Activated B cell treated with CpG ODN at 0.5 μM for 24 hours (primary cell): Measurements from ENCODE around the gene RAB9A. TPM values are rescaled to one million over a fixed set of nuclear protein-coding genes. Genes with fewer than 3 reads are reported as not detected.
"Not testable (repeated sequence)": the region's sequence is repeated elsewhere in the genome, so short reads cannot be mapped to it uniquely, and the experiment has no call there.

Experiments
- ATAC-seq: fragments of 200-7000 bp; cut with Tn5 transposase; one replicate; pipeline ENCODE4 v1.10.0; 2021; ENCODE audit warnings: low read depth, mild to moderate bottlenecking, moderate library complexity
- CTCF ChIA-PET: fragments of 350-600 bp; sonication (Branson Sonifier 250); formaldehyde crosslinking; loops from one replicate; lab custom pipeline; 2021; ENCODE audit warnings: antibody characterized with exemption; lab: Charles Lee
- POLR2A ChIA-PET: fragments of 350-600 bp; sonication (Branson Sonifier 250); formaldehyde crosslinking; loops from one replicate; lab custom pipeline; 2021; ENCODE audit warnings: antibody characterized with exemption; lab: Charles Lee
- DNase-seq: peaks from one replicate; pipeline ENCODE4 v3.0.0; 2022
- H3K27ac Mint-ChIP-seq: one replicate; pipeline ENCODE4 v1.8.0; 2020; ENCODE audit warnings: mixed read lengths
- H3K27me3 Mint-ChIP-seq: one replicate; pipeline ENCODE4 v1.8.0; 2021; ENCODE audit warnings: mixed read lengths
- H3K36me3 Mint-ChIP-seq: one replicate; pipeline ENCODE4 v1.8.0; 2021; ENCODE audit warnings: low read depth, mixed read lengths
- H3K4me1 Mint-ChIP-seq: one replicate; pipeline ENCODE4 v1.8.0; 2021; ENCODE audit warnings: mixed read lengths
- H3K4me3 Mint-ChIP-seq: one replicate; pipeline ENCODE4 v1.8.0; 2020; ENCODE audit warnings: mild to moderate bottlenecking, mixed read lengths
- H3K9me3 Mint-ChIP-seq: one replicate; pipeline ENCODE4 v1.8.0; 2020; ENCODE audit warnings: mixed read lengths
- intact Hi-C: fragments of 100-400 bp; cut with micrococcal nuclease; formaldehyde crosslinking; loops from one replicate; pipeline ENCODE4 v1.15.1; 2024
- total RNA-seq: library from RNA; stranded (reverse); gene quantifications from 2 replicates; pipeline ENCODE4 v1.2.3, GENCODE V29; 2022
- TF ChIP-seq, protein P1 (sequence below): fragments of 200-600 bp; IDR thresholded peaks from one replicate; pipeline ENCODE4 v1.8.0; 2022; ENCODE audit warnings: antibody characterized with exemption, mild to moderate bottlenecking

The RAB9A gene
- total RNA-seq, 1 donor from 2014 or later, result 27.7 TPM

DNA sequence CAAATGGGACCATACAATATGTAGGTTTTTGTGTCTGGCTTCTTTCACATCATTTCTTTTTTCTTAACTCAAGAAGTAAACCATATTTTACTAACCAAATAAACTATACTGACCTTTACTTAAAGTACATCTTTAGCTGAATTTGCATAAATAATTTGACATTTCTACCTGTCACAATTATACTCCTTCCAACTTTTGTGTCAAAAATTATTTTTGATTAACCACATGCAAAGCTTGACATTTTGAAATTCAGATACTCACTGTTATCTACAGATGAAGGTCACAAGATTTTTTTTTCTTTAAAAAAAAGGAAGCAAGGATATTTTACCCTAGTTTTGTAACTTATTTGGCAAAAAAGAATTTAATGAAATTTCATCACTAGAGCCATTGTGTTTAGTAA is 12.0 kb upstream of the RAB9A start:
- POLR2A ChIA-PET, result interaction anchor here (0.8 to 2.3 kb wide), 4 partner anchors 12 to 58 kb away, joined by 3 to 16 read pairs (median 4); partner anchors contain the start of genes OFD1, RAB9A and TRAPPC2
- intact Hi-C loops, result no loop called here
- Mint-ChIP-seq H3K27me3 (no peaks in the 10 kb centered on the region), H3K27ac (peak overlapping the region; percentile 24), H3K4me3 (no peak overlapping the region), H3K36me3 (no peaks in the 10 kb centered on the region), H3K9me3 (no peaks in the 10 kb centered on the region), H3K4me1 (peaks cover 14% of the 10 kb centered on the region)
- no peak for DNase-seq
- CTCF ChIA-PET, result no interaction called here
- TF ChIP-seq, protein P1, sequence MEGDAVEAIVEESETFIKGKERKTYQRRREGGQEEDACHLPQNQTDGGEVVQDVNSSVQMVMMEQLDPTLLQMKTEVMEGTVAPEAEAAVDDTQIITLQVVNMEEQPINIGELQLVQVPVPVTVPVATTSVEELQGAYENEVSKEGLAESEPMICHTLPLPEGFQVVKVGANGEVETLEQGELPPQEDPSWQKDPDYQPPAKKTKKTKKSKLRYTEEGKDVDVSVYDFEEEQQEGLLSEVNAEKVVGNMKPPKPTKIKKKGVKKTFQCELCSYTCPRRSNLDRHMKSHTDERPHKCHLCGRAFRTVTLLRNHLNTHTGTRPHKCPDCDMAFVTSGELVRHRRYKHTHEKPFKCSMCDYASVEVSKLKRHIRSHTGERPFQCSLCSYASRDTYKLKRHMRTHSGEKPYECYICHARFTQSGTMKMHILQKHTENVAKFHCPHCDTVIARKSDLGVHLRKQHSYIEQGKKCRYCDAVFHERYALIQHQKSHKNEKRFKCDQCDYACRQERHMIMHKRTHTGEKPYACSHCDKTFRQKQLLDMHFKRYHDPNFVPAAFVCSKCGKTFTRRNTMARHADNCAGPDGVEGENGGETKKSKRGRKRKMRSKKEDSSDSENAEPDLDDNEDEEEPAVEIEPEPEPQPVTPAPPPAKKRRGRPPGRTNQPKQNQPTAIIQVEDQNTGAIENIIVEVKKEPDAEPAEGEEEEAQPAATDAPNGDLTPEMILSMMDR, result no peak
- ATAC-seq, result no peak

DNA sequence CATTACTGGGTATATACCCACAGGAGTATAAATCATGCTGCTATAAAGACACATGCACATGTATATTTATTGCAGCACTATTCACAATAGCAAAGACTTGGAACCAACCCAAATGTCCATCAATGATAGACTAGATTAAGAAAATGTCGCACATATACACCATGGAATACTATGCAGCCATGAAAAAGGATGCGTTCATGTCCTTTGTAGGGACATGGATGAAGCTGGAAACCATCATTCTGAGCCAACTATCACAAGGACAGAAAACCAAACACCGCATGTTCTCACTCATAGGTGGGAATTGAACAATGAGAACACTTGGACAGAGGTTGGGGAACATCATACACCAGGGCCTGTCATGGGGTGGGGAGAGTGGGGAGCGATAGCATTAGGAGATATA is 9.2 kb upstream of the RAB9A start:
- intact Hi-C loops, result not testable (repeated sequence)

DNA sequence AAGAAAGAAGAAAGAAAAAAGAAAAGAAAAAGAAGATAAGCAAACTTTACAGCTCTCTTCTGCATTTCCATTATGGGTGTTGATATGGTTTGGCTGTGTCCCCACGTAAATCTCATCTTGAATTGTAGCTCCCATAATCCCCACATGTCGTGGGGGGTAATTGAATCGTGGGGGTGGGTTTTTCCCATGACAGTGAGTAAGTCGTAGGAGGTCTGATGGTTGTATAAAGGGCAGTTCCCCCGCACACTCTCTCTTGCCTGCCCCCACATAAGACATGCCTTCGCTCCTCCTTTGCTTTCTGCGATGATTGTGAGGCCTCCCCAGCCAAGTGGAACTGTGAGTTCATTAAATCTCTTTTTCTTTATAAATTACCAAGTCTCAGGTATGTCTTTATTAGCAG is 7.3 kb upstream of the RAB9A start:
- CTCF ChIA-PET, result no interaction called here
- DNase-seq (no peak), ATAC-seq (no peak)
- H3K4me1 Mint-ChIP-seq, result peaks cover 21% of the 10 kb centered on the region
- POLR2A ChIA-PET, result no interaction called here
- TF ChIP-seq, protein P1, result no peak
- H3K36me3 Mint-ChIP-seq, result no peaks in the 10 kb centered on the region
- no peak overlapping the region for H3K4me3 Mint-ChIP-seq
- intact Hi-C loops, result no loop called here
- no peak overlapping the region for H3K27ac Mint-ChIP-seq
- H3K27me3 Mint-ChIP-seq, result no peaks in the 10 kb centered on the region
- H3K9me3 Mint-ChIP-seq, result no peaks in the 10 kb centered on the region

More for the DNA sequence above, 9.2 kb upstream of the RAB9A start:
- ATAC-seq, H3K27ac Mint-ChIP-seq, H3K9me3 Mint-ChIP-seq, CTCF ChIA-PET, H3K36me3 Mint-ChIP-seq, H3K4me3 Mint-ChIP-seq, POLR2A ChIA-PET, DNase-seq, H3K27me3 Mint-ChIP-seq: not testable (repeated sequence)
- H3K4me1 Mint-ChIP-seq, result peaks cover 14% of the 10 kb centered on the region

DNA sequence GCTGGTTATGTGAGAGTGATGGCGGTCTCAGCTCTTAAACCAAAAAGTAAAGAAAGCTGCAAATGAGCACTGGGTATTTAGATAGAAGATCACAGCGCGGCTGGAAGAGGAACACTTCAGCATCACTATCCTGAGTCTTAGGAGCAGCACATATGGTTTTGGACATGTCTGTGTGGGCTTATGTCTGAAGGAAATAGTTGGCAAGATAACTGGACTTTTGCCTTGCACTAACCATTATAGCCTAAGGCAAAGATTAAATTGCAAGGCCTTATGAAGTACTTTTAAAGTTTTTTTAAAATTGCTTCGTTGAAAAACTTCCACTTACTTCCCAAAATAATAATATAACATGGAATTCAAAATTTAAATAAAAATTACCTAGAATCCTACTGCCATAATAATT is 4.6 kb upstream of the RAB9A start:
- peaks cover 24% of the 10 kb centered on the region for H3K4me1 Mint-ChIP-seq
- TF ChIP-seq, protein P1, result no peak
- no peaks in the 10 kb centered on the region for H3K9me3 Mint-ChIP-seq
- intact Hi-C loops, result no loop called here
- POLR2A ChIA-PET, result interaction anchor here (1.4 kb wide), 1 partner anchor 50 kb away, joined by 7 read pairs; the partner anchor contains the start of genes OFD1 and TRAPPC2
- H3K4me3 Mint-ChIP-seq, result no peak overlapping the region
- ATAC-seq, result no peak
- no peak for DNase-seq
- H3K36me3 Mint-ChIP-seq, result no peaks in the 10 kb centered on the region
- CTCF ChIA-PET, result interaction anchor here (1.0 kb wide), 1 partner anchor 15 kb away, joined by 4 read pairs; no protein-coding TSS in a partner anchor
- H3K27me3 Mint-ChIP-seq, result no peaks in the 10 kb centered on the region
- no peak overlapping the region for H3K27ac Mint-ChIP-seq

DNA sequence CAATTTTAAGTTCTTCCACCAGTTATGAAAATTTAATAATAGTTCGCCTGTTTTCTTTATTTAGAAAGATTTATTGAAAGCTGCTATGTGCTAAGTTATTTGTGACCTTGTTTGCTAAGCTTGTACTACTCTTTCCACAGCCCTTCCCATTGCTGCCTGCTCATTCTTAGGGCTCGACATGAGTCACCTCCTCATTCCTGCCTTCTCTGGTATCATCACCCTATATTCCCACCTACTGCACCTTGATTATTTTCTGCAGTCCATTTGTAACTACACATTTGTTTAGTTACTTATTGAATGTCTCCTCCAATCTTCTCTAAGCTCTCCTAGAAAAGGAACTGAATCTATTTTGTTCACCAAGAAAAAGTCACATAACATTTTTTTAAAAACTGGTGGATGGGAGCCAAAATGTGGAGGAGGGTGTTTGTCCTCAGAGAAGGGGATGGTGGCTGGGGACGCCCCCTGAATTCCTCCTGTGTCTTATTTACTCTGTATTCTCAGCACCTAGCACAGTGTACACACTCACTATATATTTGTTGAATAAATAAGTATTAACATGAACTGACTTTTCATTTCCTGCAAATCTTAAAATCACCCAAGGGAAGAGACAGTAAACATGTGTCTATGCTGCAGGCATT is 3.7 kb upstream of the RAB9A start:
- TF ChIP-seq, protein P1, result no peak
- intact Hi-C loops, result no loop called here
- ChIA-PET POLR2A (interaction anchor here (1.4 kb wide), 1 partner anchor 49 kb away, joined by 7 read pairs; the partner anchor contains the start of genes OFD1 and TRAPPC2), CTCF (interaction anchor here (1.0 kb wide), 1 partner anchor 16 kb away, joined by 4 read pairs; no protein-coding TSS in a partner anchor)
- peaks cover 1% of the 10 kb centered on the region for H3K36me3 Mint-ChIP-seq
- H3K4me3 Mint-ChIP-seq, result no peak overlapping the region
- no peak overlapping the region for H3K27ac Mint-ChIP-seq
- ATAC-seq, result no peak
- no peaks in the 10 kb centered on the region for H3K27me3 Mint-ChIP-seq
- no peak for DNase-seq
- H3K4me1 Mint-ChIP-seq, result peaks cover 25% of the 10 kb centered on the region
- H3K9me3 Mint-ChIP-seq, result no peaks in the 10 kb centered on the region
